ENCODE data around the gene PDE8A.
"Not testable (repeated sequence)": the region's sequence is repeated elsewhere in the genome, so short reads cannot be mapped to it uniquely, and the experiment has no call there.

The PDE8A gene

DNA sequence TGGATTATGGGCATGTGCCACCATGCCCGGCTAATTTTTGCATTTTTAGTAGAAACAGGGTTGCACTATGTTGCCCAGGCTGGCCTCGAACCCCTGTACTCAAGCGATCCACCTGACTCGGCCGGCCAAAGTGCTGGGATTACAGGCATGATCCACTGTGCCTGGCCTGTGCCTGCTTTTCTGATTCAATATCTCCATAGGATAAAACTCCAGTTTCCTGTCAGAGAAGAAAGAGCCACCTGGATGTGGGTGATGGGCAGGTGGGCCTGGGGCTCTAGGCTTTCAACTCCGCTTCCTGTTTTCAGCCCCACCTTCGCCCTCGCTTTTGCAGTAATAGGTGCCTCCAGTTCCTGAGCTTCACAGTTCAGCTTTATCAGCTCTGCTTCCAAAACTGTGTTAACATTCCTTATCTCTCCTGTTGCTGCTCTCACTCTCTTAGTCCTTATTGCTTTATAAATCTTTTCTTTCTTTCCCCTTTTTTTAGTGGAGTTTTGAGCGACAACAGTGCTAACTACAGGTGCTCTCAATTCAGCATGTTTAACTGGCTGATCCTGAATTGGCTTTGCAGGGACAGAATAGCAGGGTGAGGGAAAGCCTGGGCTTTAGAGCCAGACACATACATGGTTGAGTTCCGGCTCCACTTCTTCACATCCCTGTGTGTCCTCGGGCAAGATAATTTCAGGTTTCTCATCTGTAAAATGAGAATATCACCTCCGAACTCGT lies 21.1 kb upstream of the PDE8A start:
- no peak for DNase-seq (ENCODE audit: low read depth in 4 of 4, low spot score in 1 of 4)

GRCh38 chr15:84961114-84961452 lies 20.6 kb upstream of the PDE8A start:
- no peak for DNase-seq (ENCODE audit: low read depth in 4 of 4, low spot score in 1 of 4)

DNA sequence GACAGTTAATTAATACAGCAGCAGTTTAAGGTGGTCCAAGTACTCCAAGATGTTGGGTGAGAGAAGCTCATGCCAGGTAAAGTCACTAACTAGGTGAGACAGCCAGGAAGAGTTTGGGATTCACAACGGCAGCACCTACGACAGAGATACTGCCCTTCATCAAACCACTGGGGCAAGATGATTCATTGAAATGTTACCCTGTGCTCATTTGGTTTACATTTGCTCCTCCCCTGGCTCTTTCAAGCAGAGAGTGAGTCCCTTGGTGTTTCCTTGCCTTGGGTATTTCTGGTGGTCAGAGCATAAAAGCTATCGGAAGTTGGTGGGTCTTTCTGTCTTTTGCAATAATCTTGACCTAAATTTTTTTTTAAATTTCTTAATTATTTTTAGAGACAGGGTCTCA lies 19.9 kb upstream of the PDE8A start:
- DNase-seq (ENCODE audit: low read depth in 4 of 4, low spot score in 1 of 4), result no peak

DNA sequence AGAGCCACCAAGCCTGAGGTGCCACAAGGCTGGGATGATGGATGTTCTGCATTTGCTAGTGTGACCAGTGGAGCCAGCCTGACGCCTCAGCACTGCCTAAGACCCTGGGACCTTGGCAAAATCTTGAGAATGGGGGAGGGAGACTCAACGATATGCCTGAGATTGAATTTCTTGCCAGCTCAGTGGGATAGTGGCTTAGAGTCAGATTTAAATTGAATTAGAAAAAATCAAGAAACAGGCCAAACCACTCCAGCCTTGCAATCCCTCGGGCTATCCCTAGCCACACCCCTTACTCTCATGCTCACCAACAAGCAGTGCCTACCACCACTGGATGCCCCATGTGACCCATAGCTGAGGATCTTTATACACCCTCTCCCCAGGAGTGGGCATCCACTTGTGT lies 18.7 kb upstream of the PDE8A start:
- no peak for DNase-seq (ENCODE audit: low read depth in 4 of 4, low spot score in 1 of 4)

DNA sequence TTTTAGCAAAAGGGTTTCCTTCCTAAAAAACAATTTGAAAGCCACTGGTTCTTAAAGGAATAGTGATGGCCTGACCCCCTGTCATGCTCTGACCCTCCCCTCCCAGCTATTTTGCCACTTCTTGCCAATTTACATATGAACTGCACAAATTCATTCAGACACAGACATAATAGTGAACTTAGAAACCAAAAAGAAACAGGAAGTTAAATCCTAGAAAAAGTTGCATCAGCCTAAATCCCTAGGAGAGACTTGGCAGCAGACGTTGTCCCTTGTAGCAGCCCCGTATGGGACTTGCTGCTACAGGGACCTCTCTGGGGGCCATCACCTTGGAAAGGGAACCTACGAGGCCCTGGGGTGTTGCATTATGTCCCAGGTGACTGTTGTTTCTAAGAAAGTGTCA lies 14.3 kb upstream of the PDE8A start:
- DNase-seq (ENCODE audit: low read depth in 4 of 4, low spot score in 1 of 4), result no peak

DNA sequence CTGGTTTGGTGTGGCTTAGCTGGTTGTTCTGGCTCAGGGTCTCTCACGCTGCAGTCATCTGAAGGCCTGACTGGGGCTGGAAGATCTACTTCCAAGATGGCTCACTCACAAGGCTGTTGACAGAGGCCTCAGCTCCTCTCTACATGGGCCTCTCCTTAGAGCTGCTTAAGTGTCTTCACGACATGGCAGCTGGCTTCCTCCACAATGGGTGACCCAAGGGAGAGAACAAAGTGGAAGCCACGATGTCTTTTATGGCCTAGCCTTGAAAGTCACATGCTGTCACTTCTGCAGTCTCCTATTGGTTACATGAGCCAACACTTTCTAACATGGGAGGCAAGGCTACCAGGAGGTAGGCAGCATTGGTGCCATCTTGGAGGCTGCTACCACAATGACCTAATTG lies 13.4 kb upstream of the PDE8A start:
- DNase-seq (ENCODE audit: low read depth in 4 of 4, low spot score in 1 of 4), result no peak

DNA sequence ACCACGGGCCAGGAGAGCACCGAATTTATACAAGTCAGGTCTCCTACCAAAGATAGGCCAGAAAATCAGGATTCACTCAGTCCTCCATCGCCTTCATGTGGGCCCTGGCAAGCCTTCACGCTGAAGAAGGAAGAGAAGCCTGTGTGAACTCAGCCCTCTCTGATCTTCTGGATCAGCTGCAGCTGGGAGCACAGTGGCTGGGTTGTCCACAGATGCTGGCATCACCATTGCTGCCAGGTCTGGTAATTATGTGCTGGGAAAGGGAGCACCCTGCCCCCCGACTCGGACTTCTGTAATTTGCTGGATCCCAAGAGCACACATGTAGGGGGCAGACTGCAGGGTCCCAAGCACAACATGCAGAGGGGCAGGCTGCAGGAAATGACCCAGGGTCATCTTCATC lies 12.4 kb upstream of the PDE8A start:
- DNase-seq (ENCODE audit: low read depth in 4 of 4, low spot score in 1 of 4), result no peak

- no peak for DNase-seq (ENCODE audit: low read depth in 4 of 4, low spot score in 1 of 4)
Measured at GRCh38 chr15:84970843-84971242, 10.8 kb upstream of the PDE8A start.

DNA sequence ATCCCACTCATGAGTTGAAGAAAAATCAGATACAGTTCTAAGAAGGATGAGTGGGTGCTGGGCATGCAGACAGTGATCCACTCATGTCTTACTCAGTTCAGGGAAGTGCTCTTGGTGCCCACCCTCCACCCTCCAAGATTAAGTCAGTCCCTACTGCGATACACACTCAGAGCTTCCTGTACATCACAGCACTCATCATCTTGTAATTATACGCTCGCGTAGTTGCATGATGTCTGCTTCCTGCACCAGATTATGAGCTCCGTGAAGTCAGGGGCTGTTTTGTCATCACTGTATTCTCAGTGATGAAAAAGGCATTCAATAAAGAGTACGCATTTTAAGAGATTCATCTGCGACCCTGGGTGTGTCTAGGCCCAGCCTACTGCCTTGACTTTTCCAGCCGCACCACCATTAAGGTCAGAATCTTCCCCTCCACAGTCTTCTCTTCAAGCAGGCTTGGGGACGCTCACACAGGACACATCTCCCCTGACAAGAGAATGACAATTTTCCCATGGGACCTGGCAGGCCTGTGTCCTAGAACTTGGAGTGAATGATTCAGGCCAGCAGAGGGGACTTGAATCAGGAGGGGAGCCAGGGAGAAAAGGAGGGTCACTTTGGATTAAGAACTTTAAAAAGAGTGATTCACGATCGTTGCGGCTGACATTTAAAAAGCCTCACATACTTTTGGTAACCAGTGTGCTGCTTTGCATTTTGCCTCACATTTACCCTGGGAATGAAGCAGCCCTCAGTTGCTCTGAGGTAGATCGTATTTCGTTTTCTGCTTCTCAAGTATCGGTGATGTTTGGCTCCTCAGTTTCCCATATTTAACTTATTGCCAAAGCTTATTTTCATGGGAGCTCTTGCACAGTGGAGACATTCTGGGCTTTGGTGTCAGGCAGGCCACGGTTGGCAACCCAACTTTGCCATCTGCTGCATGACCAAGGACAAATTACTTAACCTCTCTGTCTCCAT lies 7.9 kb upstream of the PDE8A start:
- no peak for DNase-seq (ENCODE audit: low read depth in 4 of 4, low spot score in 1 of 4)

DNA sequence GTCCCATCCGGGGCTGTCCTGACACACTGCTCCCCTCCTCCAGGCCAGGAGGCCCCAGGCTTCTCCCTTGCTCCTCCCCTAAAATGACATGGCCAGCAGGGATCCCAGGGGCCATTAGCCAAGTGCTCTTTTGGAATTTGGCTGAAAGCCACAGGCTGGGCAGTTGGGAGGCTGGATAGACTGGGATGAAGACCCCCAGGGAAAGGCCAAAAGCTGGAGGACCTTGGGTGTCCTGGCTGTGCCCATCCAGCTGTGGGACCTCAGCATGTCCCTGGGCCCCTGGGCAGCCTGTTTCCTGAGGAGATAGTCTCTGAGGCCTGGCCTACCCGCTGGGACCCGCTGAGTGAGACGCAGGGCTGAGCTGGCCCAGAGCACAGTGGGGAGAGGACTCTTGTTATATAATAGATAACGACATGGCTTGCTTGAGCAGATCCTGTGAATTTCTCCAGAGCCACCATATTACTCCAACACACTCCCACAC lies 5.7 kb upstream of the PDE8A start:
- DNase-seq (ENCODE audit: low read depth in 4 of 4, low spot score in 1 of 4), result no peak

GRCh38 chr15:84976746-84977345 lies 4.8 kb upstream of the PDE8A start:
- no peak for DNase-seq (ENCODE audit: low read depth in 4 of 4, low spot score in 1 of 4)

- no peak for DNase-seq (ENCODE audit: low read depth in 4 of 4, low spot score in 1 of 4)
Measured at GRCh38 chr15:84979651-84980050, 2.0 kb upstream of the PDE8A start.

DNA sequence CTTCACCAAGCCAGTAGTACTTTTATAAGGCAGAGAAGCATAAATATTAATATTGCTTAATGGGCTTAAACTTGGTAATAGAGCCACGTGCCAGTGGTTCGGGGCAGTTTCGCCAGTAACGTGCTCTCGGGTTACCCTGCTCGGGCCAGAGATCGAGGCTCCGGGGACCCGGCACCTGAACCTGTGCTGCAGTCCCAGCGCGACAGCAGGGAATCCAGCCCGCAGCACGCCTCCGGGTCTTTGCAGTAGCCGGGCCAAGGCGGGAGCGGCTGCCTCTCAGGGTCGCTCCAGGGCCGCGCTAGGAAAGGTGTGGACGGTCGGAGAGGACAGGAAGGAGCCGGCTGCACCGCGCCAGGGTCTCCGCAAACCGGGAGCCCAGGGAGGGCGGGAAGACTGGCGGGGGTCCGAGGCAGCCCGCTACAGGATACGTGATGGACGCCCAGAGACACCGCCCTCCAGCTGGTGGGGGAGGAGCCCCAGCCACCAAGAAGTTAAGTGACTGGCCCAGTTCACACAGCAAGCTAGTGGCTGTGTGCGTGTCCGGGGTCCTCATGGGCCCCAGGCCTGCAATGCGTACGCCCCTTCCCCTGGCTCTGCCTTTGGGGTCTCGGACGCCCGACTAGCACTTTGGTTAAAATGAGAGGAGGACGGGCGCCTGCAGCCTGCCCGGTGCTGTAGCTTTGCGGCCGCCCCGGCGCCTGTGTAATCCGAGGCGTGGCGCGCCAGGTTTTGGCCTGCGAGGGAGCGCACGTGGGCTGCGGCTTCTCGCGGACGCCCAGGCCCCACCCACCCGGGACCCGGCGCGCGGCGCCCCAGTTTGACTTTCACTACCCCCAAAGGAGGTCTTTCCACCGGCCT lies 1.2 kb upstream of the PDE8A start:
- peak; percentile 62 to 79 (median 68) for DNase-seq (ENCODE audit: low read depth in 4 of 4, low spot score in 1 of 4)

DNA sequence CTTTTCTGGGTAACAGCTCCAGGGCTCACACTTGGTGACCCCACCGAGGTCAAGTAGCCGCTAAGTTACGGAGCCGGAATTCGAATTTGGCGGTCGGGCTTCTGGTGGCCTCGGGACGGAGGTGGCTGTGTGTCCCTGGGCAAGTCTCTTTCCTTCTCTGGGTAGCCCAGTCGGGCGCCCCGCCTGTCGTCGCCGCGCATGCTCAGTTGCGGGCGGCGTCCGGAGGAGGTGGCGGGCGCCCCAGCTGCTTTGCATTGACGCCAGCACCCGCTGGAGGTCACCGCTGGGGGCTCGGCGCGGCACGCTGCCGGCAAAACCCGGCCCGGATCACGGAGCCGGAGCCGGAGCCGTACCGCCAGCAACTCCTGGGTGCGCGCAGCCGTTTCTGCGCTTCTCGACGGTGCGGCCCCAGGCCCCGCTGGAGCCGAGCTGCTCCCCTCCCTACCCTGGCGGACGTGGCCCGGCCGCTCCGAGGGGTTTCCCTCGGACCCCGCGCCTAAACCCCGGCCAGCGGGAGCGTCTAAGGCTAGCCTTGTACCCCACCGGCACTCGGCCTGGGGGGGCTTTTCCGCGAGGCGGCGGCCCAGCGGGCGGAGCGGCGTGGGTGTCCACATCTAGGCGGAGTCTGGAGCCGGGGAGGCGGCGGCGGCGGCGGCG lies 474 bp upstream of the PDE8A start:
- DNase-seq (ENCODE audit: low read depth in 4 of 4, low spot score in 1 of 4), result peak; percentile 81 to 90 (median 86)

DNA sequence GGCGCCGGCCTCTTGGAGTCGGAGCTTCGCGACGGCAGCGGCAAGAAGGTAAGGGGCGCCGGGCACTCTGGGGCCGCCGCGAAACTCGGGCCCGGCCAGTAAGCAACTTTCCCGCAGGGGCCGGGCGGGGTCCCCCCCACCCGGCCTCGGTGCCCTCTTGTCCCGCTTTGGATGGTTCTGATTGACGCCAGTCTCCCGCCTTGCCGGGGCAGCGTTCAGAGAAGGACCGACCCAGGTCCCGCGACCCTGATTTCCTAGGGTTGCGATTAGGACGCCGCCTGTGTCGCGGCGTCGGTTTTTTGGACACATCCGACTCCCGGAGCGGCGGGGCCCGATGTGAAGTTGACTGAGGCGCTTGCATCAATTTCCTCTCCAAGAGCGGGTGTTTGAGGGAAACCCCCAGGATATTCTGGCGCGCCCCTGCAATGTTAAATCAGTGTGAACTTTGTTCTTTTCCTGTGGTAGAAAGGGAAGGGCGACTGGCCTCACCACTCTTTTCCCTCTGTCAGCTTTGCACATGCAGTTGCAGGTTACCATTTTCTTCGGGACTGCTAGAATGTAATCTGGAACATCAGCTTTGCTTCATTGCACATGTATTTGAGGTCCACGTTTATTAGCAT lies 755 bp downstream of the PDE8A start:
- DNase-seq (ENCODE audit: low read depth in 4 of 4, low spot score in 1 of 4), result peak; percentile 12 to 46 (median 30)

GRCh38 chr15:84983294-84983693 lies 1.6 kb downstream of the PDE8A start:
- no peak for DNase-seq (ENCODE audit: low read depth in 4 of 4, low spot score in 1 of 4)

GRCh38 chr15:84983711-84984110 lies 2.1 kb downstream of the PDE8A start:
- no peak for DNase-seq (ENCODE audit: low read depth in 4 of 4, low spot score in 1 of 4)

- no peak for DNase-seq (ENCODE audit: low read depth in 4 of 4, low spot score in 1 of 4)
Measured at GRCh38 chr15:84985158-84985557, 3.5 kb downstream of the PDE8A start.

GRCh38 chr15:84987351-84987750 lies 5.7 kb downstream of the PDE8A start:
- not testable (repeated sequence) for DNase-seq (ENCODE audit: low read depth in 4 of 4, low spot score in 1 of 4)

Data from stimulated activated CD4-positive, alpha-beta T cell treated with anti-CD3 and anti-CD28 coated beads, Interleukin-1b, Interleukin-23, amount 100 ng/mL, for 24 hours (primary cell).